ENCODE results near the gene CPZ.

The CPZ gene

DNA sequence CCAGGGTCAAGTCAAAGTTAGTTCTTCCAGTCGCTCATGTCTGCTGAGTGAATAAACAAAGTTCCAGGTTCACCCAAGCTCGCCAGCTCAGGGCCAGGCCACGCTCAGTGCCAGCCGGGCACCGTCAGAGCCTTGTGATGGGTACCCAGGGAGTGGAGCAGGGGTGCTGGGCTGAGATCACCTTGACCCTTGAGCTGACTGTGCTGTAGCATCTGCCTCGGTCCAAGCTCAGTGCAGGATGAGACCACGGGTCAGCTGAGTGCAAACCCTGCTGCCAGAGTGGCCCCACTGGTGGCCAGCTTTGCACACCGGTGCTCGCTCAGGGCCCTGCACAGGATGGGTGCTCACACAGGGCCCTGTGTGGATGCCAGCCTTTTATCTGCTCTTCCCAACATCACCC lies 4.3 kb downstream of the CPZ start:
- no peak for DNase-seq

DNA sequence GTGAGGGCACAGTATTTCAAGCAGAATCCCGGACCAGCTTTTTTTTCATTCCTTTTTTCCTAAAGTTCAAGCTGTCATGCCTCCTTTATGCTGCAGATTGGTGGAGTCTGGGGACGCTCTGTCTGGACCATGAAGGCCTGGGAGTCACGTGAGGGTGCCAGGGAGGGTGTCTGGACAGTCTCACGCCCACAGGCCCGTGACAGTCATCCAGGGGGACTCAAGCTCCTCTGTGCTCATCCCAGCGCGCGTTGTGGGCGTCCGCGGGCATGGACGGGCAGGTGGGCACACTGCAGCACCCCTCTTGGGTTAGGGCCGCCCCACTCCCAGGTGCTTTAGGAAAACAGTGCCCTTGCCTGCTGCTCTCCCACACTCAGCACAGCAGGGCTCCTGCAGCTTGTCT lies 4.8 kb downstream of the CPZ start:
- no peak for DNase-seq

DNA sequence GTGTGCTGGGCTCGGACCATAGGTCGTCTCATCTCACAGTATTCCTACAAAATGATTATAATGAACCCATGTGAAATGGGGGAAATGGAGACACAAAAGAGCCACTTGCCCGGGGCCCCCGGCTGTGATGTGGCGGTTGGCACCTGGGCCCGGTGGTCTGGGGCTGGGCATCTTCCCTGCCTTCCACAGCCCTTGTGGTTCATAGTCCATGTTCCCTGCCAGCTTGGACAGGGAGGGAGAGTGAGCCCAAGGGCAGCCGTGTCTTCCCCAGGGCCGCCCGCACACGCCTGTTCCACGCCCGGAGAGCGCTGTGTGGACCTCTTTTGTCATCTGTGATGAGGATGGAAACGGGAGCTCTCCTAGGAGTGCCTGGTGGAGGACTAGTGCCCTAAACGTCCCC lies 5.2 kb downstream of the CPZ start:
- no peak for DNase-seq

DNA sequence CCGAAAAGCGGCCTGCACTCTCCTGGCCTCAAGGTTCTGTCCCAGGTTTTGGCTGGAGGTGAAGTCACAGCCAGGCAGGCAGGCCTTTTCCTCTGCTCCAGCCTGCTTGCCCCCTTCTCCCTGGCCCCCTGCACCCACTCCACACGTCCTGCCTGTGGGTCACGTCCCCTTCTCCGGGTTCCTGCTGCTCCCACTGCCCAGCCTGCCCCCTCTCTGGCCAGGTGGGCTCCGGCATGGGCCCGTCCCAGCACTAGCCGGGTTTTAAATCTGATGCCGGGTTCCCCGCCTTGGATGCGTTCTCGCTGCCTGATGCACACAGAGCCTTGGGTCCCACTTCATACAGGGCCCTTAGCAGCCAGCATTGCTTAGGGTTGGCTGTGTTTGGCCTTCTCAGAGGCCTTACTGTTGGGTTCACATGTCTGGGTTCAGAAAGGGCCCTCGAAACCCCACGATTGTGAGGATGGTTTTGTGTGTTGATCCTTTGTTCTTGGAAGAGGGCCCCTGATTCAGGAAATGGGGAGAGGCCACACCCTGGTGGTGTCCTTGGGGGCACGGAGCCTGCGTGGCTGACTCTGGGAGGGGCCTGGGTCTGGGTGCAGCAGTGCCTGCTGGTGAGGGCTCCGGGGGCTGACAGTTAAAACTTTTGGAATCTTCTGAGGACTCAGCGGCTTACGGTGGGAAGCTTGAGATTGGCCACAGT lies 6.0 kb downstream of the CPZ start:
- no peak for DNase-seq

DNA sequence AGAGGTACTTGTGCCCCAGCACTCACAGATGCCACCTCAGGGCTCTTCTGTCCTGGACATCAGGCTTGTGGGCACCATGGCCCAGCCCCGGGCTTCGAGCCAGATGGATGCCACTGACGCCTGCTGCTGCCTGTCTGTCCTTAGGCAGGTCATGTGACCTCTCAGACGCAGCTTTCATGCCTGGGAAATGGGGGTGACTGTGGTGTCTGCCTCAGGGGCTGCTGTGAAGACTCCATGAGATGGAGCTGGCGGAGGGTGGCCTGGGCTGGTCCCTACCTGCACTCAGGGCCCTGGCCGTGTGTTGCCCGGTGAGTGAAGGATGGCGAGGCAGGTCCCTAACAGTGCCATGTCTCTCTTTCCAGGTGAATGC lies 6.5 kb downstream of the CPZ start:
- no peak for DNase-seq

DNA sequence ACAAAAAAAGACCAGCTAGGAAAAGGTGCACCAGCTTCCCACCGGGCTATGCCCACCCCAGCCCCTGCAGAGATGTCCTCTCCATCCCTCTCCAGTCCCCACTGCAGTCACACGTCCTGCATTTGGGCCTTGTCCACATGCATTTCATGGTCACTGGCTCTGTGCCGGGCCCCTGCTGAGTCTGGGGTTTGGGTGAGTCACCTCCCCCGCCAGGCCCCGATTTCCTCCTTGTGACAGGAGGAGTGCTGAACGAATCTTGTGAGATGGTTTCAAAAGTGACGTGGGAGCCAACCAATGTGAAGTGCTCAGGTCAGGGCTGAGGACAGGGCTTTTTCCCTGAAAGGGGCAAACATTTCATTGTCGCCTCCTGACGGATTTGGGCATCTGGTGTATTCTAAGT lies 7.1 kb downstream of the CPZ start:
- DNase-seq = no peak

DNA sequence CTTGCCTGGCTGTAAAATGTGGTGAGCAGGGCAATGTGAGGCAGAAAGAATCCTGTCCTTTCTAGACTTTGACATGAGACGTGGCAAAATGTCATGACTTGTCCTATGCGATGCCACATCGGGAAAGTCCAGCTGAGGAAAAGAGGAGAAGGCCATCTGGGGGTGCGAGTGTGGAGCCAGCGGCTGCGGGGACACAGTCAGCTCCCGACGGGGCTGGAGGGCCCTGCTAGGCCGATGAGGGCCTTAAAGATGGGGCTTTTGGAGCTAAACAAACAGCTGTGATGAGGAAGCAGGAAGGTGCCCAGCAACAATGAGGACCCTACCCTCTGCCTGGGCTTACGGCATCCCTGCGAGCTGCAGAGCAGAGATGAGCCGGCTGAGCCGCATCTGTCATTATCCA lies 7.7 kb downstream of the CPZ start:
- DNase-seq = no peak

DNA sequence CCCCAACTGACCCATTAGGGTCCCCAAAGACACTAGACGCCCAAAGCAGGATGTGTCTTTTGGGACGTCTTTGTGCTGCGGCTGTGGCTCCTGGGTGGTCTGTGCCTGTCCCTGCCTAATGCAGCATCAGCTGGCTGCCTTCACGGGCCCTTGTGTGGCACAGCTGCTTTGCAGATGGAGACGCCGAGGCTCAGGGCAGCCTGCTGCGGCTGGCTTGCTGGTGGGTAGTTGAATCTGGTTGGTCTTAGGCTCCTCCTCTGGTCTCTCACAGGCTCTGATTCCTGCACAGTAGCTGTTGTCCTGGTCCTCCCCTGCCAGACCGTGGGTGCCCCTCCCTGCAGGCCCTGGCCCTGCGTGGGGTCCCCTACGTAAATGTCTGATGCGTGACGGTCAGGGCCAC lies 8.1 kb downstream of the CPZ start:
- DNase-seq = no peak

DNA sequence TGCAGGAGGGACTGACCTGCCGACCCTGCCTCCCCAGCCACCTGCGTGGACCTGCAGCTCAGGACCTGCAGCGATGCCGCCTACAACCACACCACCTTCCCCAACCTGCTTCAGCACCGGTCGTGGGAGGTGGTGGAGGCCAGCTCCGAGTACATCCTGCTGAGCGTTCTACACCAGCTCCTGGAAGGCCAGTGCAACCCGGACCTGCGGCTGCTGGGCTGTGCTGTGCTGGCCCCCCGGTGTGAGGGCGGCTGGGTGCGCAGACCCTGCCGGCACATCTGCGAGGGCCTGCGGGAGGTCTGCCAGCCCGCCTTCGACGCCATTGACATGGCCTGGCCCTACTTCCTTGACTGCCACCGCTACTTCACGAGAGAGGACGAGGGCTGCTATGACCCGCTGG lies 8.5 kb downstream of the CPZ start:
- no peak for DNase-seq

DNA sequence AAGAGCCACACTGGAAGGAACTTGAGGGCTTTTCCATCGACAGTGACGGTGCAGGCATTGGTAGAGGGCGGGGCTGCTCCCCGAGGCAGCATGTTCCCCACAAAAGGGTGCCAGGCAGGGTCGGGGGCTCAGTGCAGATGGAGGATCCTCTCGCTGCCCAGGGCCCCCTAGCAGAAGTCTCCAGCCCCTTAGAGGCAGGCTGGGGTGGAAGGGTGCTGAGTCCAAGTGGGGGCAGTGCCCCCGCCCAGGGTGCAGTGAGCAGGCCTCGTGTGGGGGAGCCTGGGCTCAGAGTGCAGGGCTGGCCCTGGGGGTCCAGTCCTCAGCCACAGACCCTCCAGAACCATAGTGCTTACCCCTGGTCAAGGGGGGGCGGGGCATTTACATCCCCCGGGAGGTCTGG lies 9.0 kb downstream of the CPZ start:
- DNase-seq = no peak

DNA sequence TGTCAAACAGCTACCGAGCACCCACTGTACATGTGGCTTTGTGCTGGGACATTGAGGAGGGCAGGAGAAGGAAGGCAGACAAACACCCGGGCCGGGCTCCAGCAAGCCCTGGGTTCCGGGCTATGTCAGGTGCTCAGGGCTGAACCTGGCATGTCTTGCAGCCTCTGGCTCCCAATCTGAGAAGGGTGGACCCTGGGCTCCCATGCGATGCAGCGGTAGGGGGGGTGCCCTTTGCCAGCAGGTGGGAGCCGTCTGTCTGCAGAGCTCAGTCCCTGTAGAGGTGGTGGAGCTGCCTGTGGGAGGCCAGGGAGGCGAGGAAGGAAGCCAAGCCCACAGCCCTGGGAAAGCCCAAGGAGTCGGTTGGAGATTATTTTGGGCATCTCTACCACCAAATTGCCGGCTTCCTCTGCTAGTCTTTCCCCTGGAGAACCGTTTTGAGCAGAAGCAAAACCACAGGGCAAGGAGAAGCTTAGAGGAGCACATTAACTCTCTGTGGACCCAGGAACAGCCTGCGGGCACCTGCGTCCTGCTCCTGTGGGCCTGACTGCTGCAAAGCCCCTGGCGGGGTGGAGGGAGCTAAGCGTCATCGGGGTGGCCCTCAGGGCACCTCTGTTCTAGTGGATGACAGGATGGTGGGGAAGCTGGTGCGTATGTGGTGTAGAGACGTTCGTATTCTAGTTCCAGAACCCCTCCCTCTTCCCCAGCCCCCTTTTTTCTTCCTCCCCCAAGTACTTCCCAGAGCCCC lies 10.3 kb downstream of the CPZ start:
- no peak for DNase-seq

DNA sequence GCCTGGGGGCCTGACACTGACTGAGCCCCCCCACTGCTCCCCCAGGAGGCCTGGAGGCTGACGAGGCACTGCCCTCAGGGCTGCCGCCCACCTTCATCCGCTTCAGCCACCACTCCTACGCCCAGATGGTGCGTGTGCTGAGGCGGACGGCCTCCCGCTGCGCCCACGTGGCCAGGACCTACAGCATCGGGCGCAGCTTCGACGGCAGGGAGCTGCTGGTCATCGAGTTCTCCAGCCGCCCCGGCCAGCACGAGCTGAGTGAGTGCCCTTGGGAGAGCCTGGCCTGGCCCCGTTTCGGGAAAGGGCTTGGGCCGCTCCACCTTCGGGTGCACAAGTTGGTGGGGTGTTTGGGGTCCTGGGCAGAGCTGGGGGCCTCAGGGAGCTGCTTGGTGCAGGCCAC lies 11.4 kb downstream of the CPZ start:
- DNase-seq = no peak

DNA sequence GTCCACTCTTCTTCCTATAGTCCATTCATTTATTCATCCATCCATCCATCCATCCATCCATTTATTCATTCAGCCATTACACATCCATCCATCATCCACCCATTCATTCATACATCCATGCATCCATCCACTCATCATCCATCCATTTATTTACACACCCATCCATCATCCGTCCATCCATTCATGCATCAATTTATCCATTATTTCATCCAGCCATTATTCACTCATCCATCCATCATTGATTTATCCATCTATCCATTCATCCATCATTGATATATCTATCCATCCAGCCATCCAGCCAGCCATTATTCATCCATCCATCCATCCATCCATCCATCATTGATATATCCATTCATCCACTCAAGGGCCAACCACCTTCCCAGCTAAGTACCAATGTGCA lies 12.7 kb downstream of the CPZ start:
- no peak for DNase-seq

DNA sequence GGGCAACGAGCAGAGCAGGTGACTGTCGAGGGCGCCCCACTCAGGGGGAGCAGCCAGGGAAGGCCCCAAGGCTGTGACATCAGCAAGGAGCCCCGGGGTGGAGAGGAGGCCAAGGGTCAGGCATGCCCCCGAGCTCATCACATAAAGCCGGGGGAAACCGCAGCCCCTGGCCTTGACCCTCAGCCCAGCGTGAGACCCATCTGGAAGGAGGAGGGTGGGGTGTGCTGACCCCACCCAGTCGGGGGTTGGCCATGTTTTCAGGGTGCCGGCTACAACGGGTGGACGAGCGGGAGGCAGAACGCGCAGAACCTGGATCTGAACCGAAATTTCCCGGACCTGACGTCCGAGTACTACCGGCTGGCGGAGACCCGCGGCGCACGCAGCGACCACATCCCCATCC lies 13.9 kb downstream of the CPZ start:
- DNase-seq = no peak

DNA sequence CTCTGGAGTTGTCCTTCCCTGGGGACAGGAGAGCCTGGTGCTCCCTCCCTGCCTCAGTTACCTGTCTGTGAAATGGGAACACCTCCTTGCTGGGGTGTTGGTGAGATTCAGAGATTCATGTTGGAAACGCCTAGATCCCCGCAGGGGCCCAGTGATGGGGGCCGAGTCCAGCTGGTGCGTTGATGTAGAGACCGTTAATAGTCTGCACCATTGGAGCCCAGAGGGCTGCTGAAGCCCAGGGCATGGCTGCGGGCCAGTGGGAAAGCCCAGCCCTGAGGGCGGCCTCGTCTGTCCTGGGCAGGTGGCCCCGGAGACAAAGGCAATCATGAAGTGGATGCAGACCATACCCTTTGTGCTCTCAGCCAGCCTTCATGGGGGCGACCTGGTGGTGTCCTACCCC lies 14.4 kb downstream of the CPZ start:
- no peak for DNase-seq

DNA sequence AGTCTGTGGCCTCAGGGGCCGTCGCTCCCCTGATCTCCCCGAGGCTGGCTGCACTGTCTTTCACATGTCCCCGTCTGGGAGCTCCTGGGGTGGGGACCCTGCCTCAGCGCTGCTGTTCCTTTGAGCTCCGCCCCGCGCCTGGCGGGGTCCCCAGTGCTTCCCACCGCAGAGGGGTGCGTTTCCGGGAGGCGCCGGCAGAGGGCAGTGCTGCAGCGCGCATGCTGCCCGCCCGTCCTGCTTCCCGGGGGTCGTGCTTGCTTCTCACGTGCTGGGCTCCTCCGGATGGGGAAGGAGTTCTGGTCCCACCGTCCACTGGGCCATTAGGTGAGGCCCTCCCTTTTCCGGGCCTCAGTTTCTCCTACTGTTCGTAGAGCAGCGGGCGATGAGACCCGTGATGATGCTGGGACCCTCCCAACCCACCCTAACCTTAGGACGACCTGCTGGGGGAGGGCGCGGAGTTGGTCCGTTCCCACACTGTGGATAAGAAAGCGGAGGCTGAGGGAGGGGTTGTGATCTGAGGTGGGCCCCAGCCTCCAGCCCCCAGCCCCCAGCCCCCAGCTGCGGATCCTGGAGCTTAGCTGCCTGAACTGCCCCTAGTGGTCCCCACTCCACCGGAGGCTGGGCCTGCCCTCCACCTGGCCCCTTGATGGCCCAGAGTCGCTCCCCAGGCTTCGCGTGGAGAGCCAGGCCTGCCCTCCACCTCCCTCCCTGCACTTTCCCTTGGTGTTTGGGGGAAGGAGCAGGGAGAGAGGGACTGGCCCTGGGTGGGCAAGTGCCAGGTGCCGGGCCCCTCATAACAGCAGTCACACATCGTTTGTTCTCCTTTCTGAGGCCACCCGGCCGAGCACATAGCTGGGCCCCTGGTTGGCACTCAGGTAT lies 15.3 kb downstream of the CPZ start:
- peak; percentile 4 for DNase-seq

DNA sequence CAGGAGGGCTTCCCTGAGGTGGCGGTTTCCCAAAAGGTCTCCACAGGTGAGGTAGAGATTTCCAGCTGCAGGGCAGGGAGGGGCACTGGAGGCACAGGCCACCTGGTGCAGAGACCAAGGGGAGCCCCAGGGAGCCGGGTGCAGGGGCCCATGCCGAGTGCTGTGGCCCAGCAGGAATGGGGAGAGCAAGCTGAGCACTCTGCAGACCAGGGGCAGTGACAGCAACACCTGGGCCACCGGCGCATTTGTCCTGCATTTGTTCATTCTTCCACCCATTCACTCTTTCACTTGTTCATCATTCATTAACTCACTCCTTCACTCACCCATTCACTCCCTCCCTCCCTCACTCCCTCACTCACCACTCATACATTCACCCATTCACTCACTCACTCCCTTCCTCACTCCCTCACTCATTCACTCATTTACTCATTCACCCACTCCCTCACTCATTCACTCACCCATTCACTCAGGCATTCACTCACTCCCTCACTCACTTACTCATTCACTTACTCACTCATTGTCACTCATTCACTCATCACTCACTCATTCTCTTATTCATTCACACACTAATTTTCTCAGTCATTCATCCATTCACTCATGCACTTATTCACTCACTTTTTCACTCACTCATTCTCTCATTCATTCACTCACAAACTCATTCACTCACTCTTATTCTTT lies 16.3 kb downstream of the CPZ start:
- no peak for DNase-seq

DNA sequence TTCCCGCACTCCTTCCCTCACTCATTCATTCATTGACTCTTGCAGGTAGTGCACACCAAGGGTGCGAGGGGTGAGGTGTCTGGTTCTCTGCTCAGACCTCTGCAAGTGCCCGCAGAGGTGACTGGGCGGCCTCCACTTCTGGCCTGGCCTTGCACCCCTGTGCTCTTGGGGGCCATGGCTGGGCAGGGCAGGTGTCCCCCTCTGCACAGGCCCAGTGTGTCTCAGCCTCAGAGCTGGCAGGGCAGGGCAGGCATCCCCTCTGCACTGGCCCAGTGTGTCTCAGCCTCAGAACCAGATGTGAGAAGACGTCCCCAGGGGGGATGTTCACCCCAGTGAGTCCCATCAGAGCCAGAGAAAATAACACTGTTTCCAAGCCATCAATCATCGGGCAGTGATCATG lies 16.8 kb downstream of the CPZ start:
- DNase-seq = no peak

DNA sequence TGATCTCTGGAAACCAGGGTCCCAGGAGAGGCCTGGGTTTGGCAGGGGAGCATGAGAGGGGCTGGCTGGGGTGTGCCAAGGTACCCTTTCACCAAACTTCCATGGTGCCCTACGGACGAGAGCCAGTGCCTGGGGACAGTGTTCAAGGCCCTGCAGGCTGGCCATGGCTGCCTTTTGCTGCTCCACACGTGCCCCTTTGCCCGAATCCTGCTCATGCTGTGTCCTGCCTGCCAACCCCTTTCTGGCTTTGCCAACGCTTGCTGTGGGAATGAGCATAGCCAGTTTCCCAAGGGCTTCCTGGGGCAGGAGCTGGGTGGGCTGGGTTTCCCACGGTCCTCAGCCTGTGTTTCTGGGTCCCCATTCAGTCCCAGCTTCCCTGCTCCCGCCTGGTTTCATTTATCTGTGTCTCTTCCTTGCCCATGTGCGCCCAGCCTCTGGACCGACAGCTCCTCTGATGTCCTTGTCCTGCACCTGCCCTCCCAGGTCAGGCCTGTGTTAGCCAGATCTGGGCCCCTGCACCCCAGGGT lies 17.3 kb downstream of the CPZ start:
- DNase-seq = no peak

DNA sequence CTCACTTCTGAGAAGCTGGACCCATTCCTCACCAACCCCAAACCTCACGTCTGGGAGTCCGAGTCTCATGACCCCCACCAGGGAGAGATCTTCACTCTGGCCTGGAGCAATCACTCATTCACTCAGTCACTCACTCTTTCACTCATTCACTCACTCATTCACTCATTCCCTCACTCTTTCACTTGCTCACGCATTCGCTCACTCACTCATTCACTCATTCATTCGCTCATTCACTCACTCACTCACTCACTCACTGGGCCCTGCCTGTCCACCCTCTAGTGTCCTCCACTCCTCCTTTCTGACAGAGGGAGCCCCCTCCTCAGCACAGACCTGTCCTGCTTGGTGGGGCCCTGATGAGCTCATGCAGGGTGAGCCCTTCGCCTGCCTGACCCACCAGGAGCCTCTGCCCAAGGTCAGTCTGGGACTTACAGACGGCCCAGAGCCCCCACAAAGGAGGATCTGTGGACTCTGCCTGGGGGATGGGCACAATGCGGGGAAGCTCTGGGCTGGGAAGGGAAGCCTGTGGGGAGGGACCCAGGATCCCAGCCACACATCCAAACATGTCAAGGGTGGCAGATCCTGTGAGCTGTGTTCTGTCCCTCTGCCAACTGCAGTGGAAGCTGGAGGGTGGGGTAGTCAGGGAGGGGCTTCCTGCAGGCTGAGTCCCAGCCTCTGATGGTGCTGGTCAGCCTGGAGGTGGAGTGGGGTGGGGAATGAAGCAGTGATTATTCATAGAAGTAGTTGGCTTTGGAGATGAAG lies 18.5 kb downstream of the CPZ start:
- DNase-seq = no peak

DNA sequence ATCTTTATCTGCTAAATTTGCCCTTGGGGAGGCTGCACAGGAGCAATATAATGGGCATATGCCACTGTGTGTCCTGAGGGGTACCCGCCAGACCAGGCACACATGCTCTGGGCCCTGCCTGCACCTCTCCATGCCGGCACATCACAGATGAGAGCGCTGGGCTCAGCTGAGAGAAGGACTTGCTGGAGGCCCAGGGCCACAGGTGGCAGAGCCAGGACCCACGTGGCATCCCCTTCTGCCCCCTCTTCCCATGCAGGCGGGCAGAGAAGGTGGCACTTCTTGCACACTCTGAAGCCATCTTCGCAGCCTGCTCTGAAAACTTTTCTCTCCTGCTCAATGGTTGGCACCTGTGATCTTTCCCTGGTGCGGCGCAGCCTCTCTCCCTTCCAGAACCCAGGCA lies 20.1 kb downstream of the CPZ start:
- DNase-seq = no peak
